H1 (cell line): Measurements from ENCODE around the gene RAB35. TPM values are rescaled to one million over a fixed set of nuclear protein-coding genes. Genes with fewer than 3 reads are reported as not detected.

ENCODE experiments used
- CTCF ChIA-PET: fragments of 300-600 bp; sonication (Branson Sonifier 250); formaldehyde crosslinking; loops from one replicate; lab custom pipeline; 2021; ENCODE audit not compliant: partially characterized antibody; lab: Charles Lee
- POLR2A ChIA-PET: fragments of 300-600 bp; sonication (Branson Sonifier 250); formaldehyde crosslinking; loops from one replicate; lab custom pipeline; 2021; ENCODE audit warnings: inconsistent platforms; ENCODE audit not compliant: partially characterized antibody; lab: Charles Lee
- DNase-seq, 2 experiments: peaks; one replicate each; pipeline versions ENCODE4 v3.0.0 to v3.0.0-alpha.2; 2010 to 2022; ENCODE audit warnings: low spot score in 2 of 2, low read depth in 1 of 2, mixed read lengths in 1 of 2
- FAIRE-seq: peaks from 2 replicates; lab custom pipeline; 2011; peaks lifted over from hg19 to GRCh38; lab: Jason Lieb, UNC
- H2AFZ ChIP-seq: 2 replicates; pipeline ENCODE4 v1.8.1; 2012; ENCODE audit warnings: low read length, inconsistent platforms
- H2AK5ac ChIP-seq: 2 replicates; pipeline ENCODE4 v1.6.1; 2013; ENCODE audit warnings: low read depth, low read length
- H2BK120ac ChIP-seq: replicated peaks from 2 replicates; pipeline ENCODE3; 2013; ENCODE audit warnings: low read depth, low read length, inconsistent platforms
- H2BK12ac ChIP-seq: 2 replicates; pipeline ENCODE4 v1.6.1; 2013; ENCODE audit warnings: low read depth, low read length
- H2BK15ac ChIP-seq: 2 replicates; pipeline ENCODE4 v1.6.1; 2013; ENCODE audit warnings: low read length
- H2BK20ac ChIP-seq: 2 replicates; pipeline ENCODE4 v1.6.1; 2013; ENCODE audit warnings: low read length
- H2BK5ac ChIP-seq: 2 replicates; pipeline ENCODE4 v1.6.1; 2013; ENCODE audit warnings: low read depth, low read length
- H3K14ac ChIP-seq: 2 replicates; pipeline ENCODE4 v1.6.1; 2013; ENCODE audit warnings: inconsistent platforms; ENCODE audit not compliant: insufficient read length
- H3K18ac ChIP-seq: 2 replicates; pipeline ENCODE4 v1.6.1; 2013; ENCODE audit warnings: low read length; ENCODE audit errors: extremely low read depth
- H3K23ac ChIP-seq: 2 replicates; pipeline ENCODE4 v1.6.1; 2013; ENCODE audit warnings: inconsistent platforms; ENCODE audit not compliant: insufficient read length
- H3K23me2 ChIP-seq: 2 replicates; pipeline ENCODE4 v1.6.1; 2013; ENCODE audit warnings: low read depth, low read length
- H3K27ac ChIP-seq: 2 replicates; pipeline ENCODE4 v1.6.1; 2011; ENCODE audit warnings: low read depth, low read length, inconsistent platforms
- H3K27me3 ChIP-seq, 4 experiments: replicated peaks in 1 of 4; 1 replicate in 1 of 4; 2 replicates in 3 of 4; pipeline versions ENCODE4 v1.6.1 to v1.8.1; 2011 to 2013; ENCODE audit warnings: low read length in 3 of 4, mild to moderate bottlenecking in 3 of 4, inconsistent platforms in 2 of 4, mixed read lengths in 2 of 4, moderate library complexity in 1 of 4; ENCODE audit not compliant: control insufficient read depth in 3 of 4, insufficient read depth in 3 of 4; ENCODE audit errors: extremely low read depth in 1 of 4
- H3K36me3 ChIP-seq, 4 experiments: 2 replicates each; pipeline versions ENCODE4 v1.6.1 to v1.8.1; 2011 to 2013; ENCODE audit warnings: mild to moderate bottlenecking in 4 of 4, low read length in 3 of 4, moderate library complexity in 2 of 4, control low read depth in 1 of 4, inconsistent platforms in 1 of 4; ENCODE audit not compliant: insufficient read depth in 4 of 4, control insufficient read depth in 2 of 4
- H3K4ac ChIP-seq: replicated peaks from 2 replicates; pipeline ENCODE3; 2013; ENCODE audit warnings: low read length, low read depth, mixed read lengths, inconsistent platforms; ENCODE audit not compliant: insufficient read length
- H3K4me1 ChIP-seq, 4 experiments: replicated peaks in 1 of 4; 1 replicate in 1 of 4; 2 replicates in 3 of 4; pipeline versions ENCODE4 v1.6.1 to v1.8.1; 2011 to 2013; ENCODE audit warnings: low read length in 3 of 4, inconsistent platforms in 2 of 4, mixed read lengths in 1 of 4; ENCODE audit not compliant: insufficient read depth in 4 of 4, control insufficient read depth in 3 of 4
- H3K4me2 ChIP-seq, 2 experiments: 2 replicates each; pipeline versions ENCODE4 v1.6.1 to v1.8.1; 2011 to 2013; ENCODE audit warnings: low read depth in 2 of 2, low read length in 2 of 2, control low read depth in 1 of 2, inconsistent platforms in 1 of 2, mild to moderate bottlenecking in 1 of 2; ENCODE audit not compliant: insufficient read depth in 1 of 2
- H3K4me3 ChIP-seq, 4 experiments: fragments of 200-600, 300-600 bp in 1 of 4; sonication (generic), shearing (Covaris generic), sonication (Bioruptor Twin) in 1 of 4; 2 replicates each; pipeline versions ENCODE4 v1.5.1 to v1.8.1; 2011 to 2016; ENCODE audit warnings: low read length in 4 of 4, low read depth in 3 of 4, control low read depth in 2 of 4, inconsistent platforms in 2 of 4, mild to moderate bottlenecking in 2 of 4, mixed read lengths in 1 of 4, moderate library complexity in 1 of 4; ENCODE audit not compliant: insufficient read depth in 2 of 4; ENCODE audit errors: extremely low read depth in 1 of 4
- H3K56ac ChIP-seq: replicated peaks from 2 replicates; pipeline ENCODE3; 2013; ENCODE audit warnings: low read depth, mild to moderate bottlenecking, mixed read lengths, low read length, inconsistent platforms; ENCODE audit not compliant: insufficient read length
- H3K79me1 ChIP-seq: 2 replicates; pipeline ENCODE4 v1.6.1; 2013; ENCODE audit warnings: low read depth, low read length, control low read depth
- H3K79me2 ChIP-seq, 2 experiments: 2 replicates each; pipeline versions ENCODE4 v1.6.1 to v1.8.1; 2012 to 2013; ENCODE audit warnings: low read length in 2 of 2, mild to moderate bottlenecking in 2 of 2, inconsistent platforms in 1 of 2; ENCODE audit not compliant: insufficient read depth in 2 of 2, control insufficient read depth in 1 of 2
- H3K9ac ChIP-seq, 4 experiments: replicated peaks in 1 of 4; 1 replicate in 1 of 4; 2 replicates in 3 of 4; pipeline versions ENCODE4 v1.6.1 to v1.8.1; 2011 to 2013; ENCODE audit warnings: low read depth in 3 of 4, low read length in 3 of 4, control low read depth in 2 of 4, mild to moderate bottlenecking in 2 of 4, moderate library complexity in 2 of 4, inconsistent platforms in 1 of 4; ENCODE audit errors: extremely low read depth in 1 of 4
- H3K9me3 ChIP-seq, 2 experiments: 2 replicates each; pipeline versions ENCODE4 v1.6.1 to v1.8.1; 2012 to 2013; ENCODE audit warnings: mild to moderate bottlenecking in 2 of 2, moderate library complexity in 2 of 2, control low read depth in 1 of 2, inconsistent platforms in 1 of 2, low read depth in 1 of 2, low read length in 1 of 2, mixed read lengths in 1 of 2; ENCODE audit not compliant: insufficient read depth in 2 of 2
- H4K20me1 ChIP-seq, 2 experiments: replicated peaks in 1 of 2; 2 replicates each; pipeline versions ENCODE3 to v1.8.1; 2011 to 2013; ENCODE audit warnings: inconsistent platforms in 2 of 2, low read length in 2 of 2, mild to moderate bottlenecking in 1 of 2; ENCODE audit not compliant: insufficient read depth in 2 of 2, control insufficient read depth in 1 of 2
- H4K5ac ChIP-seq: 2 replicates; pipeline ENCODE4 v1.6.1; 2013; ENCODE audit warnings: low read length, low read depth, mixed read lengths, inconsistent platforms; ENCODE audit not compliant: insufficient read length
- H4K8ac ChIP-seq: 2 replicates; pipeline ENCODE4 v1.8.0; 2013; ENCODE audit warnings: mild to moderate bottlenecking, moderate library complexity, low read length, inconsistent platforms; ENCODE audit not compliant: insufficient read depth; ENCODE audit errors: extremely low read depth
- H4K91ac ChIP-seq: replicated peaks from 2 replicates; pipeline ENCODE3; 2013; ENCODE audit warnings: low read length, mixed read lengths, inconsistent platforms; ENCODE audit not compliant: insufficient read length
- CBX5 ChIP-seq: fragments of 300-800, 300-1000 bp; sonication (generic); IDR thresholded peaks from 2 replicates; pipeline ENCODE4 v1.7.1; 2016; ENCODE audit warnings: antibody characterized with exemption, low read length, low read depth
- CREB1 ChIP-seq: IDR thresholded peaks from 2 replicates; pipeline ENCODE4 v1.6.1; 2012; ENCODE audit warnings: inconsistent platforms
- EGR1 ChIP-seq: IDR thresholded peaks from 2 replicates; pipeline ENCODE4 v1.6.1; 2011; ENCODE audit warnings: low read depth, low read length, borderline replicate concordance
- GABPA ChIP-seq: IDR thresholded peaks from 2 replicates; pipeline ENCODE4 v1.6.1; 2011; ENCODE audit warnings: mild to moderate bottlenecking, low read length, moderate library complexity, borderline replicate concordance; ENCODE audit not compliant: insufficient read depth
- GTF2F1 ChIP-seq: IDR thresholded peaks from 2 replicates; pipeline ENCODE4 v1.6.1; 2012; ENCODE audit warnings: low read depth, low read length, improper control_type of control experiment, borderline replicate concordance
- HDAC2 ChIP-seq, 2 experiments: fragments of 300-600 bp in 1 of 2; sonication (generic) in 1 of 2; IDR thresholded peaks; 2 replicates each; pipeline ENCODE4 v1.6.1; 2011 to 2012; ENCODE audit warnings: low read depth in 2 of 2, low read length in 2 of 2, mild to moderate bottlenecking in 2 of 2, moderate library complexity in 2 of 2, borderline replicate concordance in 1 of 2, inconsistent platforms in 1 of 2
- JUND ChIP-seq: IDR thresholded peaks from 2 replicates; pipeline ENCODE4 v1.6.1; 2011; ENCODE audit warnings: mild to moderate bottlenecking, improper control_type of control experiment, low read length
- KDM1A ChIP-seq: fragments of 200-600, 300-600 bp; sonication (generic); IDR thresholded peaks from 2 replicates; pipeline ENCODE4 v1.7.1; 2016; ENCODE audit warnings: mild to moderate bottlenecking, low read length, borderline replicate concordance
- NANOG ChIP-seq: IDR thresholded peaks from 2 replicates; pipeline ENCODE4 v1.6.1; 2011; ENCODE audit warnings: low read length, low read depth, mild to moderate bottlenecking, inconsistent platforms; ENCODE audit not compliant: insufficient read depth, poor library complexity, severe bottlenecking
- POLR2AphosphoS5 ChIP-seq: IDR thresholded peaks from 2 replicates; pipeline ENCODE4 v1.6.1; 2011; ENCODE audit warnings: low read depth, low read length
- TAF1 ChIP-seq: IDR thresholded peaks from 2 replicates; pipeline ENCODE4 v1.6.1; 2011; ENCODE audit warnings: mild to moderate bottlenecking, low read depth, low read length
- TEAD4 ChIP-seq: IDR thresholded peaks from 2 replicates; pipeline ENCODE4 v1.6.1; 2012; ENCODE audit warnings: low read depth, low read length, inconsistent platforms, mixed read lengths
- WGBS, 2 experiments: shearing (Covaris generic) in 1 of 2; methylation state at CpG; one replicate each; pipeline versions ENCODE4 v1.1.6 to v1.1.7; 2013 to 2015; ENCODE audit warnings: low lambda C conversion rate in 2 of 2, mixed read lengths in 2 of 2, inconsistent platforms in 1 of 2, low coverage in 1 of 2, missing lambda C conversion rate in 1 of 2; ENCODE audit not compliant: insufficient replicate concordance in 2 of 2, insufficient coverage in 1 of 2, insufficient read length in 1 of 2; ENCODE audit errors: extremely low coverage in 1 of 2, missing lambda C conversion rate in 1 of 2; 5-methylcytosine and 5-hydroxymethylcytosine counted together
- polyA plus RNA-seq, 7 experiments: library from polyadenylated mRNA; depleted of rRNA in 3 of 7; stranded (reverse) in 5 of 7; unstranded in 2 of 7; fragments of >200 nt in 5 of 7; fragments of 200-250 nt in 2 of 7; gene quantifications; 1 replicate in 5 of 7; 2 replicates in 1 of 7; 4 replicates in 1 of 7; pipeline versions ENCODE4 v1.2.1 to v1.2.3, GENCODE V29; 2011 to 2013; ENCODE audit warnings: missing spikeins in 2 of 7, mixed read lengths in 2 of 7
- total RNA-seq: library from RNA; stranded (reverse); fragmentation: NEBNext Ultra II Directional; extraction: Animal tissue kit (Norgen Biotek cat#: 25700); gene quantifications from 2 replicates; pipeline ENCODE4 v1.2.1, GENCODE V29; 2021

RAB35 gene
- total and polyA plus RNA-seq, 2 of the 8 experiments (the other 6 are each of a cell fraction or from before 2014, with no cell fraction given): 33.4 to 39.0 TPM

GRCh38 chr12:120101182-120101581 lies 15.4 kb downstream of the RAB35 start:
- Histone ChIP-seq H3K4me3 (no peak overlapping the region), H3K79me1 (peaks cover 10% of the 10 kb centered on the region; the same call in 1 of the 2 replicates), H2BK120ac (no peak overlapping the region), H4K91ac (no peak overlapping the region), H3K18ac (no peak overlapping the region), H2BK20ac (no peak overlapping the region), H3K79me2 (peaks cover 0 to 41% of the 10 kb centered on the region in 2 experiments; a peak in 3 of 4 replicates), H3K36me3 (peaks cover 0 to 19% (median 10%) of the 10 kb centered on the region in 4 experiments; a peak in 6 of 8 replicates), H2BK12ac (no peak overlapping the region), H4K8ac (no peak overlapping the region), H3K4me1 (peaks cover 0 to 9% (median 5%) of the 10 kb centered on the region in 4 experiments; a peak in 5 of 7 replicates), H2BK5ac (no peak overlapping the region; the same call in 1 of the 2 replicates), H2BK15ac (no peak overlapping the region), H3K23me2 (no peaks in the 10 kb centered on the region), H3K9me3 (no peaks in the 10 kb centered on the region), H3K14ac (no peak overlapping the region), H3K56ac (no peak overlapping the region), H3K23ac (no peak overlapping the region), H3K27me3 (no peaks in the 10 kb centered on the region), H3K4me2 (no peak overlapping the region), H2AK5ac (no peak overlapping the region), H3K27ac (0 out of 2 replicates have a peak overlapping the region, but pooled peaks have one; percentile 8), H4K5ac (no peak overlapping the region), H3K4ac (no peak overlapping the region), H4K20me1 (peaks cover 6 to 19% of the 10 kb centered on the region in 2 experiments), H2AFZ (no peak overlapping the region), H3K9ac (no peak overlapping the region)
- no peak for DNase-seq
- no peak for FAIRE-seq
- CTCF ChIA-PET: interaction anchor here (0.5 to 2.6 kb wide), 4 partner anchors 11 to 1251 kb away, joined by 3 to 12 read pairs (median 4); partner anchors contain the start of gene RAB35
- 90% methylated on average over 11 of the region's 11 CpGs; no CpG with 5 or more reads in 1 of the 2 experiments for WGBS, 2 experiments
- POLR2A ChIA-PET: interaction anchor here (0.9 to 6.3 kb wide), 7 partner anchors 8 to 100 kb away, joined by 3 to 52 read pairs (median 4); partner anchors contain the start of genes RAB35 and RPLP0
- TF ChIP-seq CREB1: no peak
- TF ChIP-seq POLR2AphosphoS5: no peak
- TF ChIP-seq GABPA: no peak
- TF ChIP-seq HDAC2 (IDR thresholded peaks at IDR 0.05; ENCODE audit: borderline replicate concordance in 1 of 2, low read depth in 2 of 2, low read length in 2 of 2): no peak
- no peak for TF ChIP-seq JUND
- TF ChIP-seq GTF2F1: no peak
- TF ChIP-seq EGR1: no peak
- no peak for TF ChIP-seq TEAD4
- no peak for TF ChIP-seq NANOG
- TF ChIP-seq KDM1A: no peak
- no peak for TF ChIP-seq TAF1
- TF ChIP-seq CBX5: no peak
